CD4-positive, alpha-beta T cell (primary cell): ENCODE measurements around the gene C12orf60. TPM values are rescaled to one million over a fixed set of nuclear protein-coding genes. Genes with fewer than 3 reads are reported as not detected.

Source experiments
- ATAC-seq: fragments of 200-7000 bp; cut with Tn5 transposase; one replicate; pipeline ENCODE4 v1.10.0; 2022; ENCODE audit warnings: mild to moderate bottlenecking; ENCODE audit not compliant: poor library complexity
- CTCF ChIA-PET: fragments of 350-600 bp; sonication (Branson Sonifier 250); formaldehyde crosslinking; loops from one replicate; lab custom pipeline; 2021; ENCODE audit warnings: antibody characterized with exemption, inconsistent platforms; lab: Charles Lee
- POLR2A ChIA-PET: fragments of 350-600 bp; sonication (Branson Sonifier 250); formaldehyde crosslinking; loops from one replicate; lab custom pipeline; 2021; ENCODE audit warnings: antibody characterized with exemption, inconsistent platforms; lab: Charles Lee
- DNase-seq, 14 experiments: peaks; one replicate each; pipeline ENCODE4 v3.0.0-alpha.2; 2013 to 2020; ENCODE audit warnings: mixed read lengths in 2 of 14
- H3K27ac ChIP-seq, 2 donors: one replicate each; pipeline versions ENCODE4 v1.5.1 to v1.7.0; 2013; ENCODE audit warnings: low read length in 2 of 2, low read depth in 1 of 2, mild to moderate bottlenecking in 1 of 2
- H3K27me3 ChIP-seq, 2 experiments: 1 replicate in 1 of 2; 2 replicates in 1 of 2; pipeline versions ENCODE4 v1.6.1 to v1.7.0; 2013; ENCODE audit warnings: low read length in 2 of 2, control low read depth in 1 of 2, mild to moderate bottlenecking in 1 of 2, moderate library complexity in 1 of 2; ENCODE audit not compliant: insufficient read depth in 2 of 2, control insufficient read depth in 1 of 2
- H3K36me3 ChIP-seq: one replicate; pipeline ENCODE4 v1.6.1; 2013; ENCODE audit warnings: low read length, control low read depth; ENCODE audit not compliant: insufficient read depth
- H3K4me1 ChIP-seq: one replicate; pipeline ENCODE4 v1.6.1; 2013; ENCODE audit warnings: low read length, control low read depth; ENCODE audit not compliant: insufficient read depth
- H3K4me3 ChIP-seq: one replicate; pipeline ENCODE4 v1.5.1; 2013; ENCODE audit warnings: mild to moderate bottlenecking, low read length, moderate library complexity
- H3K9me3 ChIP-seq, 2 experiments: 1 replicate in 1 of 2; 2 replicates in 1 of 2; pipeline versions ENCODE4 v1.6.1 to v1.7.0; 2013; ENCODE audit warnings: low read length in 2 of 2, mild to moderate bottlenecking in 2 of 2, control low read depth in 1 of 2, moderate library complexity in 1 of 2; ENCODE audit not compliant: control insufficient read depth in 1 of 2, insufficient read depth in 1 of 2
- H3K27ac Mint-ChIP-seq: one replicate; pipeline ENCODE4 v1.8.0; 2020; ENCODE audit warnings: mixed read lengths
- H3K27me3 Mint-ChIP-seq: one replicate; pipeline ENCODE4 v1.8.0; 2021; ENCODE audit warnings: mixed read lengths
- H3K36me3 Mint-ChIP-seq: one replicate; pipeline ENCODE4 v1.8.0; 2021; ENCODE audit warnings: low read depth, mixed read lengths
- H3K4me1 Mint-ChIP-seq: one replicate; pipeline ENCODE4 v1.8.0; 2021; ENCODE audit warnings: low read depth, mixed read lengths
- H3K4me3 Mint-ChIP-seq: one replicate; pipeline ENCODE4 v1.8.0; 2020; ENCODE audit warnings: mild to moderate bottlenecking, mixed read lengths
- H3K9me3 Mint-ChIP-seq: one replicate; pipeline ENCODE4 v1.8.0; 2020; ENCODE audit warnings: mixed read lengths
- intact Hi-C, 2 experiments: fragments of 100-400 bp; cut with DNase I in 1 of 2; cut with micrococcal nuclease in 1 of 2; formaldehyde crosslinking; loops; one replicate each; pipeline versions ENCODE4 v1.15.1 to v1.9.0; 2023 to 2025; cut with DNase I, micrococcal nuclease
- total RNA-seq, 174 experiments: library from RNA in 2 of 174; stranded (reverse) in 2 of 174; gene quantifications; one replicate each; pipeline ENCODE4 v1.2.3 and lab custom pipeline; 2021 to 2026
- TF ChIP-seq, protein P1 (sequence below): fragments of 200-600 bp; IDR thresholded peaks from one replicate; pipeline ENCODE4 v1.8.0; 2022; ENCODE audit warnings: antibody characterized with exemption, mild to moderate bottlenecking

The C12orf60 gene
- total RNA-seq, 2 experiments from 2014 or later, result 0.11 to 0.22 TPM

DNA sequence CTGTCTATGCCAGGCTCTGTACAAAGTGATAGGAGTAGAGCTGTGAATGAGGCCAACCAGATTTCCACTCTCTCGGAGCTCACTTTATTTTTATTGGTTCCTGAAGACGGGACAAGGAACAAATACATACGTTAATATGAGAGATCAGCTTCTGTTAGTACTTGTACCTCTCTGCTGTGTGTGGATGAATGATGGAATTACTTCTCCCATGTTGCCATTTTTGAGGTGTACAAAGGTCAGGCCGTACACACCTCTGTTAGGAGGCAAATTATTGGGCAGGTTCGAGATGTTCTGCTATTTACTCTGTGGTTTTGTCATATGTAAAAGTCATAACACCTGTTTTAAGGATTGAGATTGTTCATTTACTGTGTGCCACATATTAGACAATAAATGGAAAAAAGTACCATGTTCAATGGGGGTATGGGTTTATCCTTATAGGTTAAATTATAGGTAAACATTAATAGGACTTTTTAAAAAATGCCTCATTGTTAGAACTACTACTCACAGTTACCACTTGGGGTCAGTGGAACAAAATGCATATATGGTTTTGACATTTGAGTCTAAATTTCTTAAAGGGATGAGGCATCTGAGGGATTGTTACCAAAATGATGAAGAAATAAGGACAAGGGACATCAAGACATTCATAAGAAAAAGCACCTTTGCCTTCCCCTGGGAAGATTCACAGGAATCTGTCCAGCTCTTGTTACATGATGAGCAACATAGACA lies 27.1 kb upstream of the C12orf60 start:
- Mint-ChIP-seq H3K9me3 (no peaks in the 10 kb centered on the region), H3K4me1 (peaks cover 54% of the 10 kb centered on the region), H3K27me3 (no peaks in the 10 kb centered on the region), H3K36me3 (peaks cover 17% of the 10 kb centered on the region), H3K4me3 (peak overlapping the region; percentile 97), H3K27ac (peak overlapping the region; percentile 100)
- TF ChIP-seq, protein P1, sequence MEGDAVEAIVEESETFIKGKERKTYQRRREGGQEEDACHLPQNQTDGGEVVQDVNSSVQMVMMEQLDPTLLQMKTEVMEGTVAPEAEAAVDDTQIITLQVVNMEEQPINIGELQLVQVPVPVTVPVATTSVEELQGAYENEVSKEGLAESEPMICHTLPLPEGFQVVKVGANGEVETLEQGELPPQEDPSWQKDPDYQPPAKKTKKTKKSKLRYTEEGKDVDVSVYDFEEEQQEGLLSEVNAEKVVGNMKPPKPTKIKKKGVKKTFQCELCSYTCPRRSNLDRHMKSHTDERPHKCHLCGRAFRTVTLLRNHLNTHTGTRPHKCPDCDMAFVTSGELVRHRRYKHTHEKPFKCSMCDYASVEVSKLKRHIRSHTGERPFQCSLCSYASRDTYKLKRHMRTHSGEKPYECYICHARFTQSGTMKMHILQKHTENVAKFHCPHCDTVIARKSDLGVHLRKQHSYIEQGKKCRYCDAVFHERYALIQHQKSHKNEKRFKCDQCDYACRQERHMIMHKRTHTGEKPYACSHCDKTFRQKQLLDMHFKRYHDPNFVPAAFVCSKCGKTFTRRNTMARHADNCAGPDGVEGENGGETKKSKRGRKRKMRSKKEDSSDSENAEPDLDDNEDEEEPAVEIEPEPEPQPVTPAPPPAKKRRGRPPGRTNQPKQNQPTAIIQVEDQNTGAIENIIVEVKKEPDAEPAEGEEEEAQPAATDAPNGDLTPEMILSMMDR, result peak; percentile 34
- CTCF ChIA-PET, result interaction anchor here (1.1 to 2.0 kb wide), 3 partner anchors 8 to 220 kb away, joined by 3 to 8 read pairs (median 4); partner anchors contain the start of genes C12orf60 and WBP11
- peak in 3 of 14 experiments; percentile 17 to 32 (median 28) for DNase-seq
- POLR2A ChIA-PET, result interaction anchor here (1.2 kb wide), 2 partner anchors 13 to 27 kb away, joined by 3 to 5 read pairs; partner anchors contain the start of genes C12orf60 and WBP11
- Histone ChIP-seq H3K36me3 (no peaks in the 10 kb centered on the region), H3K27ac (no peak overlapping the region), H3K4me3 (no peak overlapping the region), H3K27me3 (no peaks in the 10 kb centered on the region), H3K4me1 (peaks cover 28% of the 10 kb centered on the region), H3K9me3 (no peaks in the 10 kb centered on the region)
- intact Hi-C loops, result loop anchor here (2.0 to 10.0 kb wide), 7 partner anchors 26 to 372 kb away; partner anchors contain the start of genes C12orf60 (in 1 of the 2), MGP (in 1 of the 2) and WBP11 (in 1 of the 2)
- no peak for ATAC-seq

DNA sequence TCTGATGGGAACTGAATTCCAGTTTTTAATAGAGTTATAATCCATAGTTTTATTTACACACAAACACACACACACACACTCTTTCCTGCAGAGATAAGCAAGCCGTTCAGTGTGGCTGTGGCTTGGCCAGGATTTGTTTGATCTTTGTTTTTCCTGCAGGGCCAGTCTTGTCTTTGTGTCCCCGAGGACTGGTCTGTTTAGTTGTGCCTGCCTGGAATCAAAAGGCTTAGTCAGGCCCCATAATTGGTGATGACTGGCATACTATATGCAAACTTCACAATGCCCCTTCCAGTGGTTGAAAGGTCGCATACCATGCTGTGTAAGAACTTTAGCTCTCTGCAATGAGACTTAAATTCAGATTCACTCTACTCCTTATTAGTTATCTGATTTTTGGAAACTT lies 26.2 kb upstream of the C12orf60 start:
- H3K27ac Mint-ChIP-seq, result no peak overlapping the region
- Histone ChIP-seq H3K4me3 (no peak overlapping the region), H3K4me1 (peaks cover 26% of the 10 kb centered on the region), H3K9me3 (no peaks in the 10 kb centered on the region), H3K27ac (no peak overlapping the region), H3K27me3 (no peaks in the 10 kb centered on the region), H3K36me3 (no peaks in the 10 kb centered on the region)
- ChIA-PET POLR2A (interaction anchor here (0.7 to 1.2 kb wide), 3 partner anchors 10 to 26 kb away, joined by 3 to 5 read pairs (median 3); partner anchors contain the start of genes C12orf60 and WBP11), CTCF (interaction anchor here (1.1 kb wide), 1 partner anchor 219 kb away, joined by 4 read pairs; no protein-coding TSS in a partner anchor)
- H3K27me3 Mint-ChIP-seq, result no peaks in the 10 kb centered on the region
- DNase-seq (no peak), ATAC-seq (no peak)
- TF ChIP-seq, protein P1, result no peak
- H3K4me1 Mint-ChIP-seq, result peaks cover 46% of the 10 kb centered on the region
- intact Hi-C loops, result loop anchor here (2.0 to 10.0 kb wide), 7 partner anchors 26 to 372 kb away; partner anchors contain the start of genes C12orf60 (in 1 of the 2), MGP (in 1 of the 2) and WBP11 (in 1 of the 2)
- peaks cover 13% of the 10 kb centered on the region for H3K36me3 Mint-ChIP-seq
- H3K4me3 Mint-ChIP-seq, result no peak overlapping the region
- H3K9me3 Mint-ChIP-seq, result no peaks in the 10 kb centered on the region

DNA sequence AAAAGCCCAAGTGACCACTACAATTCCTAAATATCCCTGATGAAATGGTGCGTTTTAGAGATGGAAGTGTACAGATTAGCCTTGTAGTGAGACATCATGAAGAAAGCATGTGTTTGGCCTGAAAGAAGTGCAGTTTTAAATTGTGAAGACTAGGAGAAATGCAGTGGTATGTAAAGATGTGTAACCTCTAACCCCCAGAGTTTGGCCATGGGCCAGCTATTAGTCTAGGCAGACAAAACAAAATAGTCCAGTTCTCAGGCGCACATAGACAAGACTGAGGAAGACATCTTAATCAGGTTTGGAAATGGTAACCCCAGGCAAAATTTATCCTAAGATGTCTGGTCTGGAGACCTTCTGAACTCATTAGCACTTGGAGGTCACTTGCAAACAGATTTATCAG lies 23.6 kb upstream of the C12orf60 start:
- TF ChIP-seq, protein P1, result no peak
- no peak for DNase-seq
- intact Hi-C loops, result loop anchor here (5.0 to 10.0 kb wide), 6 partner anchors 58 to 375 kb away; partner anchors contain the start of gene MGP (in 1 of the 2)
- Mint-ChIP-seq H3K4me1 (peaks cover 28% of the 10 kb centered on the region), H3K9me3 (no peaks in the 10 kb centered on the region), H3K27ac (no peak overlapping the region), H3K36me3 (peaks cover 7% of the 10 kb centered on the region), H3K4me3 (no peak overlapping the region), H3K27me3 (no peaks in the 10 kb centered on the region)
- ChIA-PET POLR2A (interaction anchor here (8.0 kb wide), 1 partner anchor 8 kb away, joined by 114 read pairs; a partner anchor contains a TSS), CTCF (no interaction called here)
- peaks cover 9% of the 10 kb centered on the region for H3K4me1 ChIP-seq
- ATAC-seq, result no peak
- no peaks in the 10 kb centered on the region for H3K9me3 ChIP-seq
- H3K27ac ChIP-seq, result no peak overlapping the region
- H3K27me3 ChIP-seq, result no peaks in the 10 kb centered on the region
- H3K4me3 ChIP-seq, result no peak overlapping the region
- peaks cover 6% of the 10 kb centered on the region for H3K36me3 ChIP-seq
